B cell (primary cell): ENCODE results near the gene DRICH1. TPM values are rescaled to one million over a fixed set of nuclear protein-coding genes. Genes with fewer than 3 reads are reported as not detected.

ENCODE experiments used
- ATAC-seq: fragments of 200-7000 bp; cut with Tn5 transposase; one replicate; pipeline ENCODE4 v1.10.0; 2021; ENCODE audit warnings: low read depth, mild to moderate bottlenecking, moderate number of reproducible peaks, moderate library complexity
- CTCF ChIA-PET: fragments of 350-600 bp; sonication (Branson Sonifier 250); formaldehyde crosslinking; loops from one replicate; lab custom pipeline; 2021; ENCODE audit warnings: antibody characterized with exemption, inconsistent platforms; lab: Charles Lee
- POLR2A ChIA-PET: fragments of 350-600 bp; sonication (Branson Sonifier 250); formaldehyde crosslinking; loops from one replicate; lab custom pipeline; 2021; ENCODE audit warnings: antibody characterized with exemption; lab: Charles Lee
- DNase-seq: peaks from one replicate; pipeline ENCODE4 v3.0.0; 2013
- H2AFZ ChIP-seq: 2 replicates; pipeline ENCODE4 v1.6.1; 2012; ENCODE audit warnings: mild to moderate bottlenecking, low read depth, low read length; ENCODE audit not compliant: insufficient read depth, poor library complexity, severe bottlenecking
- H3K27ac ChIP-seq, 2 donors: 1 replicate in 1 of 2; 2 replicates in 1 of 2; pipeline ENCODE4 v1.5.1; 2012 to 2013; ENCODE audit warnings: low read length in 2 of 2, mild to moderate bottlenecking in 2 of 2, moderate library complexity in 1 of 2
- H3K27me3 ChIP-seq, 4 experiments: fragments of 200-600 bp in 1 of 4; sonication (generic) in 1 of 4; replicated peaks in 1 of 4; 1 replicate in 2 of 4; 2 replicates in 2 of 4; pipeline versions ENCODE4 v1.6.1 to v1.7.0; 2013 to 2016; ENCODE audit warnings: low read length in 3 of 4, mild to moderate bottlenecking in 2 of 4, mixed read lengths in 1 of 4, moderate library complexity in 1 of 4; ENCODE audit not compliant: insufficient read depth in 4 of 4, control insufficient read depth in 3 of 4; ENCODE audit errors: control extremely low read depth in 1 of 4
- H3K36me3 ChIP-seq, 2 experiments: replicated peaks in 1 of 2; 1 replicate in 1 of 2; 2 replicates in 1 of 2; pipeline versions ENCODE4 v1.6.1 to v1.7.1; 2013; ENCODE audit warnings: low read length in 1 of 2; ENCODE audit not compliant: insufficient read depth in 2 of 2, control insufficient read depth in 1 of 2; ENCODE audit errors: control extremely low read depth in 1 of 2, extremely low read depth in 1 of 2
- H3K4me1 ChIP-seq, 2 donors: fragments of 200-600 bp in 1 of 2; sonication (generic) in 1 of 2; 1 replicate in 1 of 2; 2 replicates in 1 of 2; pipeline versions ENCODE4 v1.5.1 to v1.6.1; 2013 to 2017; ENCODE audit warnings: low read length in 2 of 2; ENCODE audit not compliant: control insufficient read depth in 2 of 2, insufficient read depth in 2 of 2
- H3K4me2 ChIP-seq: replicated peaks from 2 replicates; pipeline ENCODE3; 2012; ENCODE audit warnings: mild to moderate bottlenecking, low read depth, low read length; ENCODE audit not compliant: poor library complexity, severe bottlenecking
- H3K4me3 ChIP-seq, 5 experiments: fragments of 200-600 bp in 1 of 5; sonication (generic) in 1 of 5; 1 replicate in 3 of 5; 2 replicates in 2 of 5; pipeline versions ENCODE4 v1.5.1 to v1.7.0; 2011 to 2016; ENCODE audit warnings: low read length in 4 of 5, mild to moderate bottlenecking in 4 of 5, low read depth in 2 of 5, control low read depth in 1 of 5, moderate library complexity in 1 of 5; ENCODE audit not compliant: insufficient read depth in 1 of 5; ENCODE audit errors: control extremely low read depth in 1 of 5, extremely low read depth in 1 of 5
- H3K79me2 ChIP-seq: fragments of 200-600 bp; sonication (generic); one replicate; pipeline ENCODE4 v1.6.0; 2016; ENCODE audit warnings: low read length; ENCODE audit not compliant: control insufficient read depth, insufficient read depth
- H3K9ac ChIP-seq: fragments of 200-600 bp; sonication (generic); 2 replicates; pipeline ENCODE4 v1.6.1; 2017; ENCODE audit warnings: mild to moderate bottlenecking, low read length, moderate library complexity
- H3K9me3 ChIP-seq, 3 donors: one replicate each; pipeline versions ENCODE4 v1.6.1 to v1.7.1; 2013; ENCODE audit warnings: low read length in 2 of 3; ENCODE audit not compliant: control insufficient read depth in 2 of 3, insufficient read depth in 1 of 3; ENCODE audit errors: control extremely low read depth in 1 of 3
- H4K20me1 ChIP-seq: 2 replicates; pipeline ENCODE4 v1.6.0; 2012; ENCODE audit warnings: mild to moderate bottlenecking, low read length; ENCODE audit not compliant: insufficient read depth, control insufficient read depth, poor library complexity, severe bottlenecking
- H3K27ac Mint-ChIP-seq: one replicate; pipeline ENCODE4 v1.8.0; 2021; ENCODE audit warnings: mixed read lengths
- H3K27me3 Mint-ChIP-seq: one replicate; pipeline ENCODE4 v1.8.0; 2021; ENCODE audit warnings: mixed read lengths
- H3K4me1 Mint-ChIP-seq: one replicate; pipeline ENCODE4 v1.8.0; 2021; ENCODE audit warnings: mixed read lengths
- H3K4me3 Mint-ChIP-seq: one replicate; pipeline ENCODE4 v1.8.0; 2021; ENCODE audit warnings: mixed read lengths
- H3K9me3 Mint-ChIP-seq: one replicate; pipeline ENCODE4 v1.8.0; 2022; ENCODE audit warnings: mixed read lengths; ENCODE audit not compliant: insufficient read depth
- CTCF ChIP-seq: fragments of 200-600 bp; IDR thresholded peaks from one replicate; pipeline ENCODE4 v1.8.0; 2022; ENCODE audit warnings: antibody characterized with exemption, mild to moderate bottlenecking
- EZH2 ChIP-seq: IDR thresholded peaks from 2 replicates; pipeline ENCODE4 v1.6.1; 2012; ENCODE audit warnings: borderline replicate concordance, low read depth, mild to moderate bottlenecking, moderate library complexity, low read length; ENCODE audit not compliant: insufficient read depth, poor library complexity, severe bottlenecking
- WGBS: methylation state at CpG from one replicate; pipeline ENCODE4 v1.1.5; 2013; ENCODE audit warnings: missing lambda C conversion rate; ENCODE audit not compliant: insufficient coverage; 5-methylcytosine and 5-hydroxymethylcytosine counted together
- intact Hi-C: fragments of 100-400 bp; cut with micrococcal nuclease; formaldehyde crosslinking; loops from one replicate; pipeline ENCODE4 v1.10.0; 2022
- polyA plus RNA-seq: library from polyadenylated mRNA; depleted of rRNA; stranded (reverse); fragments of >200 nt; gene quantifications from 2 replicates; pipeline ENCODE4 v1.2.3, GENCODE V29; 2012
- total RNA-seq, 2 donors: library from RNA; stranded (reverse); fragments of 120-200 nt in 1 of 2; gene quantifications; 1 replicate in 1 of 2; 2 replicates in 1 of 2; pipeline versions ENCODE4 v1.2.3 to v1.2.4, GENCODE V29; 2013 to 2022

DRICH1 gene
- total and polyA plus RNA-seq, 2 donors (not counting 1 experiment from before 2014, with no cell fraction given), result 0.37 to 1.5 TPM

- Histone ChIP-seq H3K9me3 (no peaks in the 10 kb centered on the region), H3K4me2 (no peak overlapping the region), H3K4me3 (no peak overlapping the region), H2AFZ (no peak overlapping the region), H3K9ac (no peak overlapping the region), H3K4me1 (no peaks in the 10 kb centered on the region), H4K20me1 (no peaks in the 10 kb centered on the region), H3K36me3 (no peaks in the 10 kb centered on the region), H3K27me3 (no peaks in the 10 kb centered on the region), H3K79me2 (no peaks in the 10 kb centered on the region), H3K27ac (no peak overlapping the region)
- TF ChIP-seq CTCF (no peak), EZH2 (no peak)
- H3K4me3 Mint-ChIP-seq, result no peak overlapping the region
- POLR2A ChIA-PET, result no interaction called here
- no peak overlapping the region for H3K27ac Mint-ChIP-seq
- DNase-seq, result no peak
- no peaks in the 10 kb centered on the region for H3K4me1 Mint-ChIP-seq
- ATAC-seq, result no peak
- no peaks in the 10 kb centered on the region for H3K27me3 Mint-ChIP-seq
- CTCF ChIA-PET, result no interaction called here
- intact Hi-C loops, result no loop called here
- H3K9me3 Mint-ChIP-seq, result no peaks in the 10 kb centered on the region
- WGBS, result 100% methylated on average over 3 of the region's 7 CpGs
Observed at GRCh38 chr22:23613193-23613972, 18.7 kb downstream of the DRICH1 start.

- Mint-ChIP-seq H3K4me3 (no peak overlapping the region), H3K27ac (no peak overlapping the region), H3K27me3 (no peaks in the 10 kb centered on the region), H3K4me1 (no peaks in the 10 kb centered on the region), H3K9me3 (no peaks in the 10 kb centered on the region)
- Histone ChIP-seq H4K20me1 (no peaks in the 10 kb centered on the region), H2AFZ (no peak overlapping the region), H3K4me1 (no peaks in the 10 kb centered on the region), H3K4me3 (no peak overlapping the region), H3K27me3 (no peaks in the 10 kb centered on the region), H3K9ac (no peak overlapping the region), H3K79me2 (no peaks in the 10 kb centered on the region), H3K27ac (no peak overlapping the region), H3K36me3 (no peaks in the 10 kb centered on the region), H3K4me2 (no peak overlapping the region), H3K9me3 (no peaks in the 10 kb centered on the region)
- intact Hi-C loops, result no loop called here
- no peak for DNase-seq
- 100% methylated on average over 8 of the region's 12 CpGs for WGBS
- ChIA-PET POLR2A (no interaction called here), CTCF (no interaction called here)
- ATAC-seq, result no peak
- TF ChIP-seq EZH2 (no peak), CTCF (no peak)
Observed at GRCh38 chr22:23609983-23610781, 21.9 kb downstream of the DRICH1 start.
